Stimulated activated CD8-positive, alpha-beta memory T cell treated with anti-CD3 and anti-CD28 coated beads, Interleukin-15, amount 100 ng/mL, for 24 hours (primary cell): ENCODE results near the gene MRPS22.
"Not testable (repeated sequence)": the region's sequence is repeated elsewhere in the genome, so short reads cannot be mapped to it uniquely, and the experiment has no call there.

Experiments used
- DNase-seq: peaks from one replicate; pipeline ENCODE4 v3.0.0-alpha.2; 2020; ENCODE audit warnings: low read depth

MRPS22 gene

DNA sequence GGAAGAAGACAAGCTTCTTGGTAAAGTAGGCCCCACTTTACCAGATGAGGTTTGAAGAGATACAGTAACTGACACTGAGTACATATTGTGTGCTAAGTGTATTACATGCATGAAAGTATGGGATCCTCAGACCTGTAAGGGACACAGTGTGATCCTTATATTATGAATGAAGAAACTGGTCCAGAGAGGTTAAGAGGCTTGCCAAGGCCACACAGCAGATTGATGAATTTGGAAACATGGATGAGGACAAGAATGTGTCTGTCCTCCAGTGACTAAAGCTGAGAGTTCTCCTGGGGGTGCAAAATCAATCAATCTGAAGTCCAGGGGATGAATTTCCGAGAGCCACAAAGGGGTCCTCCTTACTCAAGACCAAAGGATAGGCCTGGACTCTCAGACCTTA lies 31.4 kb upstream of the MRPS22 start:
- no peak for DNase-seq

- no peak for DNase-seq
These were observed 30.9 kb upstream of the MRPS22 start for GRCh38 chr3:139312959-139313358.

GRCh38 chr3:139313921-139314320 lies 29.9 kb upstream of the MRPS22 start:
- DNase-seq = no peak

- DNase-seq = no peak
These were observed 26.6 kb upstream of the MRPS22 start for GRCh38 chr3:139317215-139317614.

DNA sequence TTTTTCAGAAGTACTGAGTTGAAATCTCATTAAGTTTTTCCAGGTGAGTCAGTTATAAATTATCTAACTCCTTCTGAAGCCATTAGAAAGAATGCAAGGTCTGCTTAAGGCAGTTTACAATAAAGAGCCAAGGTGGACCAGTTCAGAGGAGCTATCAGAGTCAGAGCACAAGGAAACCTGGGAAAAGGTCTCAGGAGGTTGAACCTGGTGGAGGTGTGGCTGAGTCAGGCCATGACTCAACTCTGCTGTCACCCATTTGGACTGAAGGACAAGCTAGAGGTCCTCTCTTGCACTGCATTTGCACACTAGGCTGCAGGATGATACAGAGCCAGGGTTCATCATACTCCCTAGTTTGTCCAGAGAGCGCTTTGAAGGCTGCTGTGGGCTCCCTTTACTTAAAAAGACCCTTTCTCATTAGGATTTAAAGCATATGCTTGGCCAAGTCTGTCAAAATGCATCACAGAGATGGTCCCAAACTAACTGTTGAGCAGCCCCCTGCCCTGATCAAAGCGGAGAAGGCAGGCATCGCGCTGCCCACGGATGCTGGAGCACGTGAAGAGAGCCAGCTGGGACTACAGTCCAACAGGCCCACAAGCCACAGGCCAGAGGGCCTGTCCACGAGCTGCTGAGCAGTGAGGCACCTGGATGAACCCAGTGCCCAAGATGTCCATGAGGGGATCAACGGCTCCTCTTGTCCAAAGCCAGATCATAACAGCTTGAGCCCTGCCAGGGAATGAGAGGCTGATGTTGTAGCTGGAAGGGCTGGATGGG lies 26.0 kb upstream of the MRPS22 start:
- DNase-seq = no peak

DNA sequence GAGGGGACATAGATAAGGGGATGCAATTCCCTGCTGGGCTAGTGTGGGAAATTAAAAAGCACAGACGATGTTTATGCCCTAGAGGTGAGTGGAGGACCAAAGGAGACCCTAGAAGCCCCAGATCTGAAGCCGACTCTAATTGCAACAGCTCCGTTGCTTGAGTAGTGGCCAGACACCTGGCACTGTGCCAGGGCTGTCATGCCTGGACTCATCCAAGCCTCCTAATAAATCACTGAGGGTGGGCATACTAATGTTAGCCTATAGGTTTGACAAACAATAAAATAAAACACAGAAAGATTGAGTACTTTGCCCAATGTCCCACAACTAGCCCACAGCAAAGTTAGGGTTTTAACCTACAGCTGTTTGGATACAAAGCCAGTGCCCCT lies 25.4 kb upstream of the MRPS22 start:
- DNase-seq = no peak

- DNase-seq = no peak
These were observed 25.0 kb upstream of the MRPS22 start for GRCh38 chr3:139318826-139319225.

DNA sequence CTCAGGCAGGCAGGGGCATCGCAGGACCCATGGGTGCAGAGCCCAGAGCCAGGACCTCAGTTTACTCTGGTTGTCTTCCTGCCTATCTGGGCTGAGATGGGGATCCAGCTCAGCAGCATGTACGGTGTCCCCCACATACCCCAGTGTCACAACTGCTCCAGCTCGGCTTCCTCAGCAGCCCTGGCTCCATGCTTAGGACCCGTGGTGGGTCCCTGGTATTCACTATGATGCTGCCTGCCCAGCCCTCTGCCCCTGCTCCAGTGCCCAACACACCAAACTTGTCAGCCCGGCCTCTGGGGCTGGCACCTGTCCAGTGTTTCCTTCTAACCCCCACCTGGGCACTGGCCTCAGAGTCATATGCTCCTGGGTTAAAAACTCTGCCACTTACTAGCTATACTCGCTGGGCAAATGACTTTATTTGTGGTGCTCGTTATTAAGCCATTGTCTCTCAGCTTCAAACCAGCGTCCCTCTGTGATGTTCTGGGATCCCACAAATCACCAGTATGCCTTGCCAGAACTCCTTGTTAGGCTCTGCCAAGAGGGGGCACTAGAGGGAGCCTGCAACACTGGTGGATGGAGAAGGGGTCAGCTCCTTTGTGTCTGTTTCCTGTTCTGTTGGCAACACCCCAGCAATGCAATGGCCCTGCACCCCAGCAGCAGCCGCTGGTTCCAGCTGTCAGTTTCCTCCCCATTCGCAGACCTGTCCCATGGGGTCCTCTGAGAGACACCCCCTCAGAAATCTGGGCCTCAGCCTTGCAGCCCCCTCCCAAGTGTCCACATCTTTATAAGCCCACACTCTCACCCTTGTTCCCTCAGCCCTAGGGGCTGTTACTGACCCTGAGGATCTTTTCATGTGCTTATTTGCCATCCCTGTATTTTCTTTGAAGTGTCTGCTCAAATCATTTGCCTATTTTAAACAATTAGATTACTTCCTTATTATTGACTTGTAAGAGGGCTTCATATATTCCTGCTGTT lies 24.1 kb upstream of the MRPS22 start:
- DNase-seq = no peak

- DNase-seq = no peak
These were observed 23.1 kb upstream of the MRPS22 start for GRCh38 chr3:139320551-139321309.

GRCh38 chr3:139322346-139322745 lies 21.5 kb upstream of the MRPS22 start:
- no peak for DNase-seq

GRCh38 chr3:139323146-139323545 lies 20.7 kb upstream of the MRPS22 start:
- no peak for DNase-seq

DNA sequence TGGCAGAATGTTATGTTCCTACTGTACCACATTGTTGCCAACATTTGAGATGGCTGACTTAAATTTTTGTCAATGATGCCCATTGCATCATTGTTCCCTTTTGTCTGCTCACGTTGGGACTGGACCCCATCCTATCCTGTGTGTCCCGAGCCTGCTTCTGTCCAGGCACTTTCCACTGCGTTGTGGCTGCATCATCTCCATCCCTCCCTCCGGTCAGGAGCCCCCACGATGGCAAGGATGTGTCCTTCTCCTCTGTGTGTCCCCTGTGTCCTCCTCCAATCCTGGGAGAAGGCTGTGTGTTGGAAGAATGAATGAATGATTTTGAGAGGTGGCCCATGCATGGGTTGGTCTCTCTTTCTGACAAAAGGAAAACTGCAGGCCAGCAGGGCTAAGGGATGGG lies 19.4 kb upstream of the MRPS22 start:
- DNase-seq = no peak

GRCh38 chr3:139325551-139325950 lies 18.3 kb upstream of the MRPS22 start:
- DNase-seq = no peak

GRCh38 chr3:139326131-139326530 lies 17.7 kb upstream of the MRPS22 start:
- no peak for DNase-seq

- DNase-seq = no peak
These were observed 17.1 kb upstream of the MRPS22 start for GRCh38 chr3:139326707-139327106.

- no peak for DNase-seq
These were observed 16.6 kb upstream of the MRPS22 start for GRCh38 chr3:139327231-139327630.

GRCh38 chr3:139327861-139328260 lies 16.0 kb upstream of the MRPS22 start:
- DNase-seq = no peak

DNA sequence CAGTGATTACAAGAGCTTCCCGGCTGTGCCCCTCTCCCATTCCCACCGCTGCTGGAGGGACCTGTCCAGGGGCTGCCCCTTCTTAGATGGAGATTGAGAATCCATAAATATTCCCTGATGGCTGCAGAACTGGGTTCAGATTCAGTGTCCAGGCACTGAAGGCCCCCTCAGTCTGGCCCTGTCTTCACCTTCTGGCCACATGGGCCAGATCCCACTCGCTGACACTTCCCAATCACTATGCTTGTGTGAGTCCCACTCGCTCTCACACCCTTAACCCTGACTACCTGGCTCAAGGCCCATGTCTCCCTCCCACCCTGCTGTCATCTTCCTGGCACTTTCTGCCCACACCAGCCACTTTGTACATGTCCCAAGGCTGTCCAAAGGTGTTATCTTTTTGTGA lies 15.5 kb upstream of the MRPS22 start:
- DNase-seq = no peak

- peak; percentile 92 for DNase-seq
These were observed 14.4 kb upstream of the MRPS22 start for GRCh38 chr3:139329364-139329850.

GRCh38 chr3:139332092-139332491 lies 11.7 kb upstream of the MRPS22 start:
- DNase-seq = no peak

DNA sequence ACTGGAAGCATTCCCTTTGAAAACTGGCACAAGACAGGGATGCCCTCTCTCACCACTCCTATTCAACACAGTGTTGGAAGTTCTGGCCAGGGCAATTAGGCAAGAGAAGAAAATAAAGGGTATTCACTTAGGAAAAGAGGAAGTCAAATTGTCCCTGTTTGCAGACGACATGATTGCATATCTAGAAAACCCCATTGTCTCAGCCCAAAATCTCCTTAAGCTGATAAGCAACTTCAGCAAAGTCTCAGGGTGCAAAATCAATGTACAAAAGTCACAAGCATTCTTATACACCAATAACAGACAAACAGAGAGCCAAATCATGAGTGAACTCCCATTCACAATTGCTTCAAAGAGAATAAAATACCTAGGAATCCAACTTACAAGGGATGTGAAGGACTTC lies 9.1 kb upstream of the MRPS22 start:
- not testable (repeated sequence) for DNase-seq

GRCh38 chr3:139338405-139338804 lies 5.4 kb upstream of the MRPS22 start:
- no peak for DNase-seq
